Progenitor cell of endocrine pancreas (in vitro differentiated cells): ENCODE data around the gene SMG1. TPM values are rescaled to one million over a fixed set of nuclear protein-coding genes. Genes with fewer than 3 reads are reported as not detected.

Experiments used
- DNase-seq: peaks from one replicate; pipeline ENCODE4 v3.0.0; 2021; ENCODE audit warnings: low spot score; ENCODE audit not compliant: unreplicated experiment
- H3K27ac Mint-ChIP-seq: 2 replicates; pipeline ENCODE4 v1.8.0; 2021; ENCODE audit warnings: mild to moderate bottlenecking, moderate library complexity, mixed read lengths
- H3K27me3 Mint-ChIP-seq: 2 replicates; pipeline ENCODE4 v1.8.0; 2021; ENCODE audit warnings: mixed read lengths
- H3K36me3 Mint-ChIP-seq: 2 replicates; pipeline ENCODE4 v1.8.0; 2022; ENCODE audit warnings: mixed read lengths; ENCODE audit not compliant: insufficient read depth
- H3K4me1 Mint-ChIP-seq: 2 replicates; pipeline ENCODE4 v1.8.0; 2021; ENCODE audit warnings: low read depth, mixed read lengths
- H3K4me3 Mint-ChIP-seq: 2 replicates; pipeline ENCODE4 v1.8.0; 2021; ENCODE audit warnings: low read depth, mild to moderate bottlenecking, moderate library complexity, mixed read lengths
- H3K9me3 Mint-ChIP-seq: 2 replicates; pipeline ENCODE4 v1.8.0; 2021; ENCODE audit warnings: low read depth, mixed read lengths
- total RNA-seq: library from RNA; stranded (reverse); gene quantifications from 2 replicates; pipeline ENCODE4 v1.2.1, GENCODE V29; 2021
- TF ChIP-seq, protein P1 (sequence below): fragments of 200-600 bp; sonication (generic); IDR thresholded peaks from one replicate; pipeline ENCODE4 v1.5.0; 2021; ENCODE audit warnings: antibody characterized with exemption, mild to moderate bottlenecking; ENCODE audit not compliant: unreplicated experiment

Gene SMG1
- total RNA-seq, 1 donor from 2014 or later: 113 TPM

DNA sequence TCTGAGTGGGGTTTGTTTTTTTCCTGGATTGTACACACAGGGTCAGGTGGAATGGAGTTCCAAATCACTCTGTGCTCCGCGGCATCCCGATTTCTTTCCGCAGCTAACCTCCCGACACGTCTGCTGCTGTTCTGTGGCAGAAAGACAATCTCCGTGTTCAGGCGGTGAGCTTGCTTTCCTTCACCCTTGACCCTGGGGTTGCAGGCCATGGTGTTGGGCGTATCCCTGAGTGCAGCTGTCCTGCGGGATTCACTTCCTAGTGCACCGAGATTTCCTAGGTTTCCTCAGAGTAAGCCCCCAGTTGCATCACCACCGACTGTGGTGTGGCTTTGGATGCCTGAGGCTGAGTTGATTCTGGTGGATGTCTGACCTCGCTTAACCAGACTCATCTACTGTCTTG, 117.0 kb downstream of the SMG1 start:
- Mint-ChIP-seq H3K27ac (no peak overlapping the region), H3K36me3 (peaks cover 38% of the 10 kb centered on the region), H3K27me3 (no peaks in the 10 kb centered on the region), H3K4me1 (no peaks in the 10 kb centered on the region), H3K4me3 (no peak overlapping the region), H3K9me3 (no peaks in the 10 kb centered on the region)
- DNase-seq: no peak
- TF ChIP-seq, protein P1, sequence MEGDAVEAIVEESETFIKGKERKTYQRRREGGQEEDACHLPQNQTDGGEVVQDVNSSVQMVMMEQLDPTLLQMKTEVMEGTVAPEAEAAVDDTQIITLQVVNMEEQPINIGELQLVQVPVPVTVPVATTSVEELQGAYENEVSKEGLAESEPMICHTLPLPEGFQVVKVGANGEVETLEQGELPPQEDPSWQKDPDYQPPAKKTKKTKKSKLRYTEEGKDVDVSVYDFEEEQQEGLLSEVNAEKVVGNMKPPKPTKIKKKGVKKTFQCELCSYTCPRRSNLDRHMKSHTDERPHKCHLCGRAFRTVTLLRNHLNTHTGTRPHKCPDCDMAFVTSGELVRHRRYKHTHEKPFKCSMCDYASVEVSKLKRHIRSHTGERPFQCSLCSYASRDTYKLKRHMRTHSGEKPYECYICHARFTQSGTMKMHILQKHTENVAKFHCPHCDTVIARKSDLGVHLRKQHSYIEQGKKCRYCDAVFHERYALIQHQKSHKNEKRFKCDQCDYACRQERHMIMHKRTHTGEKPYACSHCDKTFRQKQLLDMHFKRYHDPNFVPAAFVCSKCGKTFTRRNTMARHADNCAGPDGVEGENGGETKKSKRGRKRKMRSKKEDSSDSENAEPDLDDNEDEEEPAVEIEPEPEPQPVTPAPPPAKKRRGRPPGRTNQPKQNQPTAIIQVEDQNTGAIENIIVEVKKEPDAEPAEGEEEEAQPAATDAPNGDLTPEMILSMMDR: no peak

DNA sequence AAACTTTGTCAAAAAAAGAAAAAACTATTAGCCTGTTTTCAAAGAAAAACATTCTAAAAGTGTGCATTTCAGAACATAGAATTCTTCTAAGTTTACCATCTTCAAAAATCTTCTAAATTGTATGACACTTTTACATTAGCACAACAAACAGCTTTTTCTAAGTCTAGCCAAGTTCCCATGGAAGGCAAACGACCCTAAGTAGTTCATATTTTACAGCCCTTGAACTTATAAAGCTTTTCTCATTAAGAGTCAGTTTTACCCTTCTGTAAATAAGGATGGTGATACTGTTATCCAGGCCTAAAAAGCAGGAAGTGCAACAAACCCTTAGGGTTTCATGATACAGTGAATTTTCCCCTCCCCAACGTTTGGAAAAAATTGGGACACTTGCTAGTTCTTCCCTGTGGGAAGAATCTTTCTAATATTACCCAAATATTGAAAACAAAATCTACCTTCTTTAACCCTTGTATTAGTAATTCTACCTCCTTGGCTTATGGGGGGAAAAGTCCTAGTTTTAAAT, 120.9 kb downstream of the SMG1 start:
- Mint-ChIP-seq H3K27ac (no peak overlapping the region), H3K4me1 (peaks cover 6% of the 10 kb centered on the region), H3K4me3 (no peak overlapping the region), H3K9me3 (no peaks in the 10 kb centered on the region), H3K27me3 (no peaks in the 10 kb centered on the region), H3K36me3 (peaks cover 26% of the 10 kb centered on the region)
- no peak for DNase-seq
- TF ChIP-seq, protein P1: no peak

DNA sequence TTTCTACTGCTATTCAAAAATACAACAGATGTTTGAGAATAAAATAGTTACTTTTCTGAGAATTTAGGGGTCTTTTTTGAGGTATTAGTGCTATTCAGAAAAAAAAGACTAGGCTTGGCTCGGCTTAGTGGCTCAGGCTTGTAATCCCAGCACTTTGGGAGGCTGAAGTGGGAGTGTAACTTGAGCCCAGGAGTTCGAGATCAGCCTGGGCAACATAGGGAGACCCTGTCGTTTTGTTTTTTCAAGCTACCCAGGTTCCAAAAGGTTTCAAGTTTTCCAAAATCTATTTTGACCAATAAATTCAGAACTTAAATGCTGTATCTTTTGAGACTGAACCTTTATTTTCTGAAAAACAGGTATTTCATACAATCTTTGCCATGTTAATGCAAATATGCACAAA, 121.7 kb downstream of the SMG1 start:
- H3K4me1 Mint-ChIP-seq: peaks cover 14% of the 10 kb centered on the region
- no peaks in the 10 kb centered on the region for H3K9me3 Mint-ChIP-seq
- H3K4me3 Mint-ChIP-seq: no peak overlapping the region
- H3K27ac Mint-ChIP-seq: no peak overlapping the region
- DNase-seq: no peak
- peaks cover 21% of the 10 kb centered on the region for H3K36me3 Mint-ChIP-seq
- TF ChIP-seq, protein P1: no peak
- no peaks in the 10 kb centered on the region for H3K27me3 Mint-ChIP-seq

DNA sequence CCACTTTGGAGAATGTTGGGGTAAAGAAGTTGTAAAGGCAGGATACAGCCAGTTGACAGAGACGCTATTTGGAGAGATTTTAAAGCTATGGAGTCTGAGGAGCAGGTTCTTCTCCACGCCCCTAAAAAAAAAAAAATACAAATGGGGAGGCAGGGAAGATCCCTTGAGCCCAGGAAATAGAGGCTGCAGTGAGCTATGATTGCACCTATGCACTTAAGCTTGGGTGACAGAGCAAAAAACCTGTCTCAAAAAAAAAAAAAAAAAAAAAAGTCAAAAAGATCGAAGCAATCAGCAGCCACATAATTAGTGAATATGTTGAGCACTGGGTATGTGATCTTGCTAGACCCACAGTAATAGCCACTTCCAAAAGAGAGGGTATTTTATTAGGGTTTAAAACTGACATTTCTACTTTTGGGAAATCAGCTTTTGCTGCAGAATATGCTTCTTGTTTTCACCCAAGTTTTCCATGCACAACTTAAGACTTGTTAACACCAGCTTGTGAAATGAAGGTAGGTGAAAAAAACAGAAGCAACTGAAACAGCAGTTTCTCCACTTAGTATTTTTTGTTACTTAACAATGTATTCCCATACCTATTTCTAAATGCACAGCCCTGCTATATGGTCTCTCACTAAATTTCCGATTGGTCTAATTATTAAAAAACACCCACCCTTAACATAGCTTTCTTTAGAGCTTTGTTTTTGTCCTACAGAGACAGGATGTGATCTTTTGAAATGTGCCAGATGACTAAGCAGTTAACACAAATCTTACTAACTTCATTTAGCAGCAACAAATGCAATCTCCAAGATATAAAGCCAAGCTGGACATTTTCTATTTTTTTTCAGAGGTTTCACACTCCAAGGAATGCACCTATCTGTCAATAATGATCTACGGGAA, 122.4 kb downstream of the SMG1 start:
- peak overlapping the region; percentile 75 for H3K27ac Mint-ChIP-seq
- H3K9me3 Mint-ChIP-seq: no peaks in the 10 kb centered on the region
- H3K27me3 Mint-ChIP-seq: no peaks in the 10 kb centered on the region
- no peak overlapping the region for H3K4me3 Mint-ChIP-seq
- DNase-seq: no peak
- H3K4me1 Mint-ChIP-seq: peaks cover 18% of the 10 kb centered on the region
- TF ChIP-seq, protein P1: no peak
- peaks cover 16% of the 10 kb centered on the region for H3K36me3 Mint-ChIP-seq

DNA sequence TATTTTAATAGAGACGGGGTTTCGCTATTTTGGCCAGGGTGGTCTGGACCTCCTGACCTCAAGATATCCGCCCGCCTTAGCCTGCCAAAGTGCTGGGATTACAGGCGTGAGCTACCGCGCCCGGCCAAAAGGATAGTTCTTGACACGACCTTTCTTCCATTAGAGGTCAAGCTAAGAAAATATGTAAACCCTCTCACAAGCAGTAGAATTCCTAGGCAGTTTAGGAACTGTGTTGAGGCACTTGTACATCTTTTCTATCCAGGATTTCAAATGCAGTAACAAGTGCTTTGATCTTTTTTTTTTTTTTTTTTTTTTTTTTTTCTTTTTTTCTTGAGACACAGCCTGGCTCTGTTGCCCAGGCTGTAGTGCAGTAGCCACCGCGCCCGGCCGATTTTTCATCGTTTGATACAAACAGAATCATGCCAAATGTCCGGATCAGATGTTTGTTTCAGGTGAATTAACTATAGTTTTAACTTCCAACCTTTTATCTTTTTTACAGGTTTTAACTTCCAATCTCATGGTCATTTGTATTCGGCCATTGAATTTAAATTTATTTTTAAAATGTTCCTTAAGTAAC, 123.4 kb downstream of the SMG1 start:
- Mint-ChIP-seq H3K4me1 (peaks cover 18% of the 10 kb centered on the region), H3K36me3 (peaks cover 10% of the 10 kb centered on the region), H3K4me3 (peak overlapping the region; percentile 94), H3K9me3 (no peaks in the 10 kb centered on the region), H3K27ac (peak overlapping the region; percentile 75), H3K27me3 (no peaks in the 10 kb centered on the region)
- TF ChIP-seq, protein P1: no peak
- no peak for DNase-seq
